HG03064 (cell line): ENCODE results near the gene SSRP1.
"Not testable (repeated sequence)": the region's sequence is repeated elsewhere in the genome, so short reads cannot be mapped to it uniquely, and the experiment has no call there.

ENCODE experiments used
- ATAC-seq: cut with Tn5 transposase; IDR thresholded peaks from one replicate; pipeline ENCODE4 v1.9.1; 2021; ENCODE audit warnings: low read depth; ENCODE audit not compliant: unreplicated experiment

Gene SSRP1

DNA sequence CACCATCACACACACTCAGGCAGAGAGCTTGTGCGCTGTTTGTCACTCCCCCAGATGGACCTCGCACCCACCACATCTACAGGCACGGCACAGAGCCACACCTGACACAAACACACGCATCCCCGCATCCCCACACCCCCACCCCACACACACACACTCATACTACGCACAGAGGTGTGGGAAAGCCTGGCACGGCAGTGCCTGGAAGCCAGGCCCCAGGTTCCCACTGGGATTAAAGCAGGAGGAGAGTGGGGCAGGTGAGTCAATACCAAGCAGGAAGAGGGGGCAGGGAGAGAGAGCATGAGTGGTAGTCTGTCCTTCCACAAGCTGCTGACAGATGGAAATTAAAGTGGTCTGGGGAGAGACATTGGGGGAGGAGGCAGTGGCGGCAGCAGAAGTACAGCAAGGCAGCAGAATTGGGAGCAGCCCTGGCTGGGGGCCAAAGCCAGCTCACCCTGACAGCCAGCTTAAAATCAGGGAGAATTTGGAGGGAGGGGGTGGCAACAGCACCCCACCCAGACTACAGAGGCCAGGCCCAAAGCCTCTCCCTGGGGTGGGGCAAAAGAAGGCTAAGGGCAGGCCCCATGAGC, 31.6 kb downstream of the SSRP1 start:
- ATAC-seq, result no peak

GRCh38 chr11:57303280-57303989, 32.3 kb downstream of the SSRP1 start:
- no peak for ATAC-seq

DNA sequence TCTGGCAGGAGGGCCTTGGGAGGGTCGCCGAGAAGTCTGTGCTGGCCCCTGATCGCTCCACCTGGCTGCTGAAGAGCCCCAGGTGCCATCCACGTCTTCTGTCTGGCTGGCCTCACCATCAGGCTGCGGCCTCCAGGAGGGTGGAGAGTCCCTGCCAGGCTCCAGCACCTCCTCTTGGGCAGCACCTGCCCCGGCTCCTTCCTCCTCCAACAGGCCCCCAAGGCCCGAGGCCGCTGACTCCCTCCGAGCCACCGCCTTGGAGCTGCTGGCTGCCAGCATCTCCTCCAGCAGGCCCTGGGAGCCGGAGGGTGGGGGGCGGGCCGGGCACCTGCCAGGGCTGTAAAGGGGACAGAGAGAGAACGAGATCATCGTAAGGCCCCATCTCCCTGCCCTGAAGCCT, 33.2 kb downstream of the SSRP1 start:
- no peak for ATAC-seq

DNA sequence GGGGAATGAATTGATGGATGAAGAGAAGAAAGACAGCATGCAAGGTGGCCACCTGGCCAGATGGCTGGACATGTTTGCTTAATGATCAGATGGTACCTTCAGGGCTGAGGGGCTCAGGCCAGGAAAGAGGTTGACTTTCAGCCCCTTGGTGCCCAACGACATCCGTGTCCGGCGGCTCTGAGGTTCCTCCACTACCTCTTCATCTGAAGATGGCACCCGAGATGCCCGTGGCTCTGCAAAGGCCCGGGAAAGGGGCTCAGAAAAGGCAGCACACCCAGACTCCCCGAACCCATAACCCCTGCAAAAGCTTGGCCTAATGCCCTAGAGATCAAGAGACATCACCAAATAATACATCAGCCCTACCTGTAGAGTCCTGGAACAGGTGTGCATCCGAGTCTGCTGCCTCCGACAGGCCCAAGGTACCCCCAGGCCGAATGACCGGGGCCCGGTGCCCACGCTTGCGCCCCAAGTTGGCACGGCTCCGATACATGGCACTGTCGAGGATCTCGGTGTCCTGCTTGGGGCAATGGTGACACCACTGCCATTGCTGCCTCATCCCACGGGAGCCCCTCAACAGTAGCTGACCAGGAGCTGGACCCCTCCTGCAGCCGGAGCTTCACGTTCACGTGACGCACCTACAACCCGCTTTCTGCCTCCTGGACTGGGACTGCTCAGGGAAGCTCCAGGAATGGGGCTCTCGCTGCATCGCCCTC, 33.8 kb downstream of the SSRP1 start:
- no peak for ATAC-seq

DNA sequence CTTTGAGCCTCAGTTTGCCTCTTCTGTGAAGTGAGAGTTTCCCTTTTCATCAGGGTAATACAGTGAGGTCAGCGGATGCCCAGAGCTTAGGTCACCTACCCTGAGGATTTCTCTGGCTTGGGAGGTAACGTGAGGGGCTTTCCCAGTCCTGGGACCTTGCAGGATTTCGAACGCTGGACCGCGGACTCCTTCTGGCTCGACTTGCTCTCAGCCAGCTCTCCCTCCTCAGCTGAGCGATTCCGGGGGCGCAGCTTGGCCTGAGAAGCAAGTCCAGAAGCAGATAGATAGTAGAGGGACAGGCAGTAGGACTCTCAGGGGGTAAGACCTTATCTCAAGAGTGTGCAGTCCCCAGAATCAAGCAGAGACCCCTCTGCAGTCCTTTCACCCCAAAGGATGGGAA, 34.9 kb downstream of the SSRP1 start:
- no peak for ATAC-seq

GRCh38 chr11:57299150-57299737, 36.4 kb downstream of the SSRP1 start:
- no peak for ATAC-seq

- ATAC-seq, result no peak
Observed at GRCh38 chr11:57297221-57297620, 38.5 kb downstream of the SSRP1 start.

GRCh38 chr11:57296205-57296604, 39.5 kb downstream of the SSRP1 start:
- ATAC-seq, result not testable (repeated sequence)

DNA sequence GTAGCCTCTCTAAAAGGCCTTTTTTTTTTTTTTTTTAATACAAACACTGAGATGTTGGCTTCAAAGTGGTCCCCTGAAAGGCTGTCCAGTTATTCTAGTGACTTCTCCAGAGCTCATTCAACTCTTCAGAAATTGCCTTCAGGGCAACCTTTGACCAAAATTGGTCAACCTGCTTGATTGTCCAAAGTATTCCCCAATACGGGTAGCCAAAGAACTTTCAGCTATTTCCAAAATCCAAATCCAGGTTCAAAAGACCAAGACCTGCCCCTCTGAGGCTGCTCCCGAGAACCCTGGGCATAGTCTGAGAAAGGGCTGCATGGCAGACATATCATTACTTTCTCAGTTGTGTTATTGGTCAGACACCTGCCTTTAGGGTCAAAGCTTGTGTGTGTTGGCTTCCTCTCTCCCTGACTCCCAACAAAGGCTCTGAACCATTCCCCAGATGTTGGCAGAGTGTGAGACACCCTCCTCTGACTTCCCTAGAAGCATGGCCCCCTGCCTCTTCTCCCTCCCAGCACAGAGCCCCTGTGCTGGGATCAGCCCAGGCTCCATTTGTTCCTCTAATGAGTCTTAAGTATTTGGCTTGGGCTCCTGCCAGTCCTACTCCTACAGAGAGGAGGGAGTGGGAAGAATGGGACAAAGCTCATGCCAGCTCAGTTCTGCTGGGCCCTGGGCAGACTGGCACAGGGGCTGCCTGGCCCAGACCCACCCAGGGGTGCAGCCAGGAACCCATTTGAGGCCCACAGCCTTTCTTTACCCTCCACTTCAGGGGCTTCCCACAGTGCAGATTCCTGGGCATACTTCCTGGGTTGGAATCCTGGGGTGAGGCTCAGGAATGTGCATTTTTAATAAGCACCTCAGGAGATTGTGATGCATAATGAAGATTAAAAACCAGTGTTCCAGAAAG, 41.2 kb downstream of the SSRP1 start:
- no peak for ATAC-seq

DNA sequence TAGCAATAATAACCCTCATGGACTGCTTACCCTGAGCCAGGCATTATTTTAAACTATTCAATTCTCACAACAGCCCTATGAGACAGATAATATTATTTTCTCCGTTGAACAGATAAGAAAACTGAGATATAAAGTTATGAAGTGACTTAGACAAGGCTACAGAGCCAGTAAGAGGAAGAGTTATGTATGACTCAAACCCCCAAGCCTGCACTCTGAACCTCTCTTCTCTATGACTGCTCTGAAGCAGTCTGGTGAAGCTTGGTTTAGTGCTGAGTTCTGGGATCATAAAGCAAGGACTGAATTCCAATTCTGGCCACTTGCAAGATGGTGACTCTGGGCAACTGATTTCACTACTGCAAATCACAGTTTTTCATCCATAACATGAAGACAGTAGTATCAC, 45.4 kb downstream of the SSRP1 start:
- ATAC-seq, result no peak

- no peak for ATAC-seq
Observed at GRCh38 chr11:57288771-57289579, 46.7 kb downstream of the SSRP1 start.

DNA sequence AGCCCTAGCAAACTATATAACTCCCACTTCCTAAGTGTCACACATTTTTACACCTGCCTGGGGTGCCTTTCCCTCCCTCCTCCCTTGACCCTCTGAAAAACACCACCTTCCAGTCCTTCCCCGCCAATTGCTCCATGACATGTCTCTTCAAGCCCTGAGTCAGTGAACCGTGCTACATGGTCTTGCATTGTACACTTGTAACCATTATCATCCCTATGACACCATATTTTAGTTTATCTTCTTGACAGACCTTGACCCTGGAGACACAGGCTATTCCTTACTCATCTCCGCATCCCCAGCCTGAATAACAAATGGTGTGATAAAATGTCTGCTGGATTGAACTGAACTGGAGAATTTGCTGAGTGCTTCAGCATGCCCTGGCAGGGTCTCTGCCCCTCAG, 47.8 kb downstream of the SSRP1 start:
- no peak for ATAC-seq

GRCh38 chr11:57283231-57283990, 52.3 kb downstream of the SSRP1 start:
- ATAC-seq, result no peak

GRCh38 chr11:57281546-57281945, 54.1 kb downstream of the SSRP1 start:
- ATAC-seq, result not testable (repeated sequence)

GRCh38 chr11:57279116-57279515, 56.6 kb downstream of the SSRP1 start:
- ATAC-seq, result no peak

GRCh38 chr11:57278721-57279095, 57.0 kb downstream of the SSRP1 start:
- no peak for ATAC-seq

GRCh38 chr11:57277845-57278720, 57.6 kb downstream of the SSRP1 start:
- no peak for ATAC-seq
